ENCODE measurements around the gene KIAA1328.

DNA sequence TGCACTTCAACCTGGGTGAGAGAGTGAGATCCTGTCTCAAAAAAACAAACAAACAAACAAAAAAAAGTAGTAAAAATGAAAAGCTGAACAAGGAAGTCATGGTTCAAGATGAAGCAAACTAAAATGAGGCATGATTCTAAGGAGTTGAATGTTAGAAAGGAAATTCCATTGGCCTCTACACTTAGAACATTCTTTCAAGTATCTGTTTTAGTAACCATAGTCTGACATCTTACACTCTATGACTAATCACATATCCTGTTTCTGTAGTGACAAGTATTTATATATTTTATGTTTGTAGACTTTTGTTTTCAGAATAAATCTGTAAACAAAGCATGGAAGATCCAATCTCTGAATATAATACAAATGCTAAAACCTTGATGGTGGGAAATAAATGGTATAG, 164.1 kb downstream of the KIAA1328 start:
- TF ChIP-seq CTCF (IDR thresholded peaks at IDR 0.05) = no peak
- TF ChIP-seq EZH2 (IDR thresholded peaks at IDR 0.05) = no peak
- no peak for TF ChIP-seq EZH2phosphoT487 (IDR thresholded peaks at IDR 0.05)

Measured in neural progenitor cell (in vitro differentiated cells).